Tibial artery (tissue), 4 donors: ENCODE data around the gene SEH1L.

Source experiments
- DNase-seq, 2 donors: peaks; one replicate each; pipeline ENCODE4 v3.0.0-alpha.2; 2019
- H3K27ac ChIP-seq, 2 donors: fragments of 200-600 bp; sonication (generic) in 1 of 2; 1 replicate in 1 of 2; 2 replicates in 1 of 2; pipeline ENCODE4 v1.5.1; 2018 to 2019; ENCODE audit warnings: mild to moderate bottlenecking in 1 of 2
- H3K27me3 ChIP-seq, 2 donors: fragments of 200-600 bp; sonication (generic) in 1 of 2; one replicate each; pipeline versions ENCODE4 v1.5.1 to v1.6.0; 2016 to 2019
- H3K36me3 ChIP-seq, 3 donors: fragments of 200-600 bp; sonication (generic) in 2 of 3; one replicate each; pipeline ENCODE4 v1.5.1; 2016 to 2019; ENCODE audit warnings: mild to moderate bottlenecking in 2 of 3
- H3K4me1 ChIP-seq, 4 donors: fragments of 200-600 bp; sonication (generic) in 2 of 4; 1 replicate in 3 of 4; 2 replicates in 1 of 4; pipeline ENCODE4 v1.5.1; 2016 to 2019
- H3K4me3 ChIP-seq, 2 donors: fragments of 200-600 bp; sonication (generic) in 1 of 2; 1 replicate in 1 of 2; 2 replicates in 1 of 2; pipeline ENCODE4 v1.5.1; 2018 to 2019; ENCODE audit warnings: mild to moderate bottlenecking in 2 of 2
- H3K9me3 ChIP-seq, 3 donors: fragments of 200-600 bp; sonication (generic) in 1 of 3; one replicate each; pipeline ENCODE4 v1.5.1; 2016 to 2019
- CTCF ChIP-seq, 2 experiments: fragments of 200-600 bp in 1 of 2; fragments of 450-650 bp in 1 of 2; IDR thresholded peaks; one replicate each; pipeline ENCODE4 v1.5.1; 2017 to 2019; ENCODE audit warnings: antibody characterized with exemption in 2 of 2, mild to moderate bottlenecking in 1 of 2, moderate library complexity in 1 of 2
- intact Hi-C: fragments of 100-400 bp; cut with DNase I; formaldehyde crosslinking; loops from one replicate; pipeline ENCODE4 v1.15.0; 2023; ENCODE audit warnings: low total_unique reads

SEH1L gene

DNA sequence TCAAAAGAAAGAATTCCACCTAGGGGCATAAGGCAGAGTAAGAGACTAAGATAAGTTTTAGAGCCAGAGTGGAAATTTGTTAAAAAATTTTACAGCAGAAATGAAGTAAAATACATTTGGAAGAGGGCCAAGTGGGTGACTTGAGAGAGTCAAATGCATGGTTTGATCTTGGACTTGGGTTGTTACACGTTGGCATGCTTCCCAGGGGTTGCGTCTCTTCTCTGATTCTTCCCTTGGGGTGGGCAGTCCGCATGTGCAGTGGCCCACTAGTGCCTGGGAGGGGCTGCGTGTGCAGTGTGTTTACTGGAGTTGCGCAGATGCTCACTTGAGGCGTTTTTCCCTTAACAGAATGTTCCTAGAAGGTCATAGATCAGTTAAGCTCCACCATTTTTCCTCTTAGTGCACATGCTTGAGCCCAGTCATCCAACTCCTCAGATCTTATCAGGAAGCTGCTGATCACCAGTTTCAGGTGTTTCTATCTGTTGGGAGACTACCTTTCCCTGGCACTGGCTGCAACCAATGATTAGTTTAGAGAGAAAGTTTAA is 13.1 kb downstream of the SEH1L start:
- H3K4me3 ChIP-seq = no peak overlapping the region
- H3K27me3 ChIP-seq = no peaks in the 10 kb centered on the region
- H3K36me3 ChIP-seq = peaks cover 21 to 41% (median 25%) of the 10 kb centered on the region in 3 donors
- no peak overlapping the region for H3K27ac ChIP-seq
- no peak for DNase-seq
- H3K4me1 ChIP-seq = no peaks in the 10 kb centered on the region
- intact Hi-C loops = no loop called here
- no peak for TF ChIP-seq CTCF (IDR thresholded peaks at IDR 0.05)
- no peaks in the 10 kb centered on the region for H3K9me3 ChIP-seq

DNA sequence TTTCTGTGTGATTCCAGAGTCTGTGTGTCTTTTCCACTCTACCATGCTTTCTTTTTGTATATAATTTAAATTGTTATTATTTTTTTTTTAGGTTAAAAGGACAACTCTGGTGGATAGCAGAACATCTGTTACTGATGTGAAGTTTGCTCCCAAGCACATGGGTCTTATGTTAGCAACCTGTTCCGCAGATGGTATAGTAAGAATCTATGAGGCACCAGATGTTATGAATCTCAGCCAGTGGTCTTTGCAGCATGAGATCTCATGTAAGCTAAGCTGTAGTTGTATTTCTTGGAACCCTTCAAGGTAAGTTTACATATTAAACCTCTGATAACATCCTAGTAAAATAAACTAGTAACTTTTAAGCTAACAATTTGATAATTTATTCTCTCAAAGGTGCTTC is 15.3 kb downstream of the SEH1L start:
- DNase-seq = no peak

GRCh38 chr18:12968115-12968514 is 20.3 kb downstream of the SEH1L start:
- no peak for DNase-seq
- H3K27ac ChIP-seq = no peak overlapping the region
- H3K4me1 ChIP-seq = no peaks in the 10 kb centered on the region
- no peak for TF ChIP-seq CTCF (IDR thresholded peaks at IDR 0.05)
- H3K27me3 ChIP-seq = no peaks in the 10 kb centered on the region
- H3K36me3 ChIP-seq = peaks cover 10 to 61% (median 26%) of the 10 kb centered on the region in 3 donors
- H3K4me3 ChIP-seq = no peak overlapping the region
- no peaks in the 10 kb centered on the region for H3K9me3 ChIP-seq
- intact Hi-C loops = no loop called here

More for the DNA sequence above, 15.3 kb downstream of the SEH1L start:
- Histone ChIP-seq H3K9me3 (no peaks in the 10 kb centered on the region), H3K36me3 (peaks cover 9 to 46% (median 14%) of the 10 kb centered on the region in 3 donors), H3K4me1 (no peaks in the 10 kb centered on the region), H3K27me3 (no peaks in the 10 kb centered on the region), H3K4me3 (no peak overlapping the region), H3K27ac (no peak overlapping the region)
- intact Hi-C loops = no loop called here
- TF ChIP-seq CTCF (IDR thresholded peaks at IDR 0.05) = no peak

- Histone ChIP-seq H3K9me3 (no peaks in the 10 kb centered on the region), H3K27me3 (no peaks in the 10 kb centered on the region), H3K4me1 (no peaks in the 10 kb centered on the region), H3K36me3 (peaks cover 7 to 61% (median 25%) of the 10 kb centered on the region in 3 donors), H3K4me3 (no peak overlapping the region), H3K27ac (no peak overlapping the region)
- DNase-seq = no peak
- intact Hi-C loops = no loop called here
- no peak for TF ChIP-seq CTCF (IDR thresholded peaks at IDR 0.05)
Measured at GRCh38 chr18:12968619-12969018, 20.8 kb downstream of the SEH1L start.

GRCh38 chr18:12973562-12974213 is 25.9 kb downstream of the SEH1L start:
- no peak for TF ChIP-seq CTCF (IDR thresholded peaks at IDR 0.05)
- peaks cover 0 to 5% (median 0%) of the 10 kb centered on the region in 4 donors for H3K4me1 ChIP-seq
- intact Hi-C loops = no loop called here
- no peaks in the 10 kb centered on the region for H3K9me3 ChIP-seq
- peaks cover 23 to 72% (median 35%) of the 10 kb centered on the region in 3 donors for H3K36me3 ChIP-seq
- no peak for DNase-seq
- no peak overlapping the region for H3K27ac ChIP-seq
- no peak overlapping the region for H3K4me3 ChIP-seq
- H3K27me3 ChIP-seq = no peaks in the 10 kb centered on the region
